Caco-2 (cell line): ENCODE results near the gene CR1L. TPM values are rescaled to one million over a fixed set of nuclear protein-coding genes. Genes with fewer than 3 reads are reported as not detected.

Experiments used
- BruUV-seq: library from RNA; stranded (reverse); fragments of 400-500 nt; replicated peaks from 2 replicates; lab custom pipeline; 2021; lab: Mats Ljungman, UMichigan
- CTCF ChIA-PET: fragments of 300-600 bp; sonication (Branson Sonifier 250); formaldehyde crosslinking; loops from one replicate; lab custom pipeline; 2022; ENCODE audit warnings: antibody characterized with exemption; lab: Charles Lee
- POLR2A ChIA-PET: fragments of 300-600 bp; sonication (Branson Sonifier 250); formaldehyde crosslinking; loops from one replicate; lab custom pipeline; 2022; ENCODE audit warnings: antibody characterized with exemption; lab: Charles Lee
- DNase-seq, 2 experiments: peaks; one replicate each; pipeline versions ENCODE4 v3.0.0 to v3.0.0-alpha.2; 2020 to 2022
- H3K27me3 ChIP-seq: replicated peaks from 2 replicates; pipeline ENCODE4 v1.6.0; 2011; ENCODE audit warnings: low read length; ENCODE audit not compliant: control insufficient read depth, insufficient read depth
- H3K36me3 ChIP-seq: 2 replicates; pipeline ENCODE4 v1.5.1; 2011; ENCODE audit warnings: low read length; ENCODE audit not compliant: control insufficient read depth, insufficient read depth
- H3K4me1 ChIP-seq: fragments of 250-450 bp; sonication (Bioruptor Pico); 2 replicates; pipeline ENCODE4 v1.5.1; 2020; ENCODE audit warnings: mild to moderate bottlenecking
- H3K4me3 ChIP-seq: 2 replicates; pipeline ENCODE4 v1.5.1; 2011; ENCODE audit warnings: low read depth, mild to moderate bottlenecking, control low read depth, low read length
- H3K9me3 ChIP-seq: fragments of 250-450 bp; sonication (Bioruptor Pico); 2 replicates; pipeline ENCODE4 v1.5.1; 2020; ENCODE audit warnings: mild to moderate bottlenecking, moderate library complexity
- H3K27ac Mint-ChIP-seq: one replicate; pipeline ENCODE4 v1.8.0; 2022; ENCODE audit warnings: mixed read lengths; ENCODE audit not compliant: unreplicated experiment
- H3K27me3 Mint-ChIP-seq: one replicate; pipeline ENCODE4 v1.8.0; 2022; ENCODE audit warnings: mixed read lengths; ENCODE audit not compliant: insufficient read depth, unreplicated experiment
- H3K36me3 Mint-ChIP-seq: one replicate; pipeline ENCODE4 v1.8.0; 2022; ENCODE audit warnings: mild to moderate bottlenecking, mixed read lengths; ENCODE audit not compliant: insufficient read depth, unreplicated experiment
- H3K4me1 Mint-ChIP-seq: one replicate; pipeline ENCODE4 v1.8.0; 2022; ENCODE audit warnings: low read depth, mixed read lengths; ENCODE audit not compliant: unreplicated experiment
- H3K4me3 Mint-ChIP-seq: one replicate; pipeline ENCODE4 v1.8.0; 2022; ENCODE audit warnings: mild to moderate bottlenecking, moderate library complexity, mixed read lengths; ENCODE audit not compliant: unreplicated experiment
- H3K9me3 Mint-ChIP-seq: one replicate; pipeline ENCODE4 v1.8.0; 2022; ENCODE audit warnings: mixed read lengths; ENCODE audit not compliant: unreplicated experiment
- intact Hi-C: fragments of 100-400 bp; cut with micrococcal nuclease; formaldehyde crosslinking; loops from one replicate; pipeline ENCODE4 v1.10.0; 2022; ENCODE audit not compliant: unreplicated experiment
- total RNA-seq: library from RNA; stranded (reverse); gene quantifications from 2 replicates; pipeline ENCODE4 v1.2.3, GENCODE V29; 2022
- TF ChIP-seq, protein P1 (sequence below), 2 experiments: fragments of 200-600 bp in 1 of 2; IDR thresholded peaks; 1 replicate in 1 of 2; 2 replicates in 1 of 2; pipeline versions ENCODE4 v1.5.1 to v1.8.0; 2011 to 2022; ENCODE audit warnings: antibody characterized with exemption in 1 of 2, control low read depth in 1 of 2, inconsistent platforms in 1 of 2, low read depth in 1 of 2, low read length in 1 of 2, mild to moderate bottlenecking in 1 of 2, moderate library complexity in 1 of 2; ENCODE audit not compliant: insufficient read depth in 1 of 2, severe bottlenecking in 1 of 2, unreplicated experiment in 1 of 2

Gene CR1L
- total RNA-seq, 1 experiment from 2014 or later = not detected

- no peaks in the 10 kb centered on the region for H3K27me3 ChIP-seq
- Mint-ChIP-seq H3K4me3 (no peak overlapping the region), H3K27ac (no peak overlapping the region), H3K36me3 (peaks cover 86% of the 10 kb centered on the region), H3K4me1 (no peaks in the 10 kb centered on the region), H3K27me3 (no peaks in the 10 kb centered on the region), H3K9me3 (no peaks in the 10 kb centered on the region)
- no peak overlapping the region for H3K4me3 ChIP-seq
- POLR2A ChIA-PET = no interaction called here
- BruUV-seq = no TSS peak
- no peaks in the 10 kb centered on the region for H3K4me1 ChIP-seq
- DNase-seq = no peak
- TF ChIP-seq, protein P1, sequence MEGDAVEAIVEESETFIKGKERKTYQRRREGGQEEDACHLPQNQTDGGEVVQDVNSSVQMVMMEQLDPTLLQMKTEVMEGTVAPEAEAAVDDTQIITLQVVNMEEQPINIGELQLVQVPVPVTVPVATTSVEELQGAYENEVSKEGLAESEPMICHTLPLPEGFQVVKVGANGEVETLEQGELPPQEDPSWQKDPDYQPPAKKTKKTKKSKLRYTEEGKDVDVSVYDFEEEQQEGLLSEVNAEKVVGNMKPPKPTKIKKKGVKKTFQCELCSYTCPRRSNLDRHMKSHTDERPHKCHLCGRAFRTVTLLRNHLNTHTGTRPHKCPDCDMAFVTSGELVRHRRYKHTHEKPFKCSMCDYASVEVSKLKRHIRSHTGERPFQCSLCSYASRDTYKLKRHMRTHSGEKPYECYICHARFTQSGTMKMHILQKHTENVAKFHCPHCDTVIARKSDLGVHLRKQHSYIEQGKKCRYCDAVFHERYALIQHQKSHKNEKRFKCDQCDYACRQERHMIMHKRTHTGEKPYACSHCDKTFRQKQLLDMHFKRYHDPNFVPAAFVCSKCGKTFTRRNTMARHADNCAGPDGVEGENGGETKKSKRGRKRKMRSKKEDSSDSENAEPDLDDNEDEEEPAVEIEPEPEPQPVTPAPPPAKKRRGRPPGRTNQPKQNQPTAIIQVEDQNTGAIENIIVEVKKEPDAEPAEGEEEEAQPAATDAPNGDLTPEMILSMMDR (IDR thresholded peaks at IDR 0.05; ENCODE audit: insufficient read depth in 1 of 2, low read depth in 1 of 2, low read length in 1 of 2, severe bottlenecking in 1 of 2, unreplicated experiment in 1 of 2) = no peak
- peaks cover 6% of the 10 kb centered on the region for H3K36me3 ChIP-seq
- intact Hi-C loops = no loop called here
- CTCF ChIA-PET = no interaction called here
- no peaks in the 10 kb centered on the region for H3K9me3 ChIP-seq
Observed at GRCh38 chr1:207762622-207763021, 117.7 kb downstream of the CR1L start.

DNA sequence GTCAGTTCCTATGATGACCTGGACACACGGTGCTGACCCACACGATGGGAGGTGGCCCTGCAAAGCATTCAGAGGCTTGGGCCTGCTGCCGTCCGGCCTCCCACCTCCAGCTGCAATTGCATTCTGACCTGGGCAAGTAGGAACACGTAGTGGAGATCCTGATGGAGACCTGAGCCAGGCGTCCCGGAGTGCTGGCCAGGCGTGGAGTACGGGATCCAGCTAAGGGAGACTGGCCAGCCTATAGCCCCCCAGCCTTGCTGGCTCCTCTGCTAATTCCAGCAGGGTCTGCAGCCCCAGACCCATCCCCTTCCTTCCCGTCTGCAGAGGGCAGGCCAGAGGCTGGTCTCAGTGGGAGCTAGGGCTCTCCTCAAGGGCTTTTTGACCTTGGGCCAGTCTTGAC, 118.2 kb downstream of the CR1L start:
- no peaks in the 10 kb centered on the region for H3K9me3 ChIP-seq
- BruUV-seq = no TSS peak
- no peak overlapping the region for H3K27ac Mint-ChIP-seq
- CTCF ChIA-PET = no interaction called here
- H3K27me3 ChIP-seq = no peaks in the 10 kb centered on the region
- TF ChIP-seq, protein P1 (IDR thresholded peaks at IDR 0.05; ENCODE audit: insufficient read depth in 1 of 2, low read depth in 1 of 2, low read length in 1 of 2, severe bottlenecking in 1 of 2, unreplicated experiment in 1 of 2) = no peak
- no peaks in the 10 kb centered on the region for H3K27me3 Mint-ChIP-seq
- no peaks in the 10 kb centered on the region for H3K4me1 ChIP-seq
- H3K36me3 ChIP-seq = peaks cover 6% of the 10 kb centered on the region
- intact Hi-C loops = no loop called here
- H3K36me3 Mint-ChIP-seq = peaks cover 85% of the 10 kb centered on the region
- no peak for DNase-seq
- no peak overlapping the region for H3K4me3 Mint-ChIP-seq
- no peak overlapping the region for H3K4me3 ChIP-seq
- no peaks in the 10 kb centered on the region for H3K4me1 Mint-ChIP-seq
- H3K9me3 Mint-ChIP-seq = no peaks in the 10 kb centered on the region
- POLR2A ChIA-PET = no interaction called here

DNA sequence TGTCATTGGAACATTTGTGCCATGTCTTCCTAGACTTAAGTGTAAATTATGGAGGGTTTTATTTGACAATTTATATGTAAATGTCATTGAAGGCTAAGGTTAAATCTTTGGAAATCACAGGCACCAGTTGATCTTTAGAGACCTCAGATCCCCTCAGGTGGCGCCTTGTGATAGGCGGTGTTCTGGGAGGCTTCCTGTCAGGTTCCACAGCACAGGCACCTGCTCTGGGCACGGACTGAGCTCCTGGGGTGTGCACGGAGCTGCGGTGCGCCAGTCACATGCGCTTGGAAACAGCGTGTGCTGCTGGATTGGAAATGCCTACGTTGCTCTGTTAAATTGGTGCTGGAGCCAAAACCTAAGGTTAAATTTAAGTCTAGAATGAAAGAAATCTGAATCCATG, 119.0 kb downstream of the CR1L start:
- Histone ChIP-seq H3K27me3 (no peaks in the 10 kb centered on the region), H3K4me3 (no peak overlapping the region), H3K4me1 (no peaks in the 10 kb centered on the region), H3K9me3 (no peaks in the 10 kb centered on the region), H3K36me3 (peaks cover 6% of the 10 kb centered on the region)
- Mint-ChIP-seq H3K9me3 (no peaks in the 10 kb centered on the region), H3K4me3 (no peak overlapping the region), H3K27ac (no peak overlapping the region), H3K36me3 (peaks cover 85% of the 10 kb centered on the region), H3K27me3 (no peaks in the 10 kb centered on the region), H3K4me1 (no peaks in the 10 kb centered on the region)
- POLR2A ChIA-PET = no interaction called here
- no peak for DNase-seq
- BruUV-seq = no TSS peak
- intact Hi-C loops = no loop called here
- TF ChIP-seq, protein P1 (IDR thresholded peaks at IDR 0.05; ENCODE audit: insufficient read depth in 1 of 2, low read depth in 1 of 2, low read length in 1 of 2, severe bottlenecking in 1 of 2, unreplicated experiment in 1 of 2) = no peak
- CTCF ChIA-PET = no interaction called here
